ENCODE data around the gene A1BG.
A peak's percentile ranks its signal among the peaks of the same experiment; 100 is the strongest.
"Not testable (repeated sequence)": the region's sequence is repeated elsewhere in the genome, so short reads cannot be mapped to it uniquely, and the experiment has no call there.

A1BG gene

DNA sequence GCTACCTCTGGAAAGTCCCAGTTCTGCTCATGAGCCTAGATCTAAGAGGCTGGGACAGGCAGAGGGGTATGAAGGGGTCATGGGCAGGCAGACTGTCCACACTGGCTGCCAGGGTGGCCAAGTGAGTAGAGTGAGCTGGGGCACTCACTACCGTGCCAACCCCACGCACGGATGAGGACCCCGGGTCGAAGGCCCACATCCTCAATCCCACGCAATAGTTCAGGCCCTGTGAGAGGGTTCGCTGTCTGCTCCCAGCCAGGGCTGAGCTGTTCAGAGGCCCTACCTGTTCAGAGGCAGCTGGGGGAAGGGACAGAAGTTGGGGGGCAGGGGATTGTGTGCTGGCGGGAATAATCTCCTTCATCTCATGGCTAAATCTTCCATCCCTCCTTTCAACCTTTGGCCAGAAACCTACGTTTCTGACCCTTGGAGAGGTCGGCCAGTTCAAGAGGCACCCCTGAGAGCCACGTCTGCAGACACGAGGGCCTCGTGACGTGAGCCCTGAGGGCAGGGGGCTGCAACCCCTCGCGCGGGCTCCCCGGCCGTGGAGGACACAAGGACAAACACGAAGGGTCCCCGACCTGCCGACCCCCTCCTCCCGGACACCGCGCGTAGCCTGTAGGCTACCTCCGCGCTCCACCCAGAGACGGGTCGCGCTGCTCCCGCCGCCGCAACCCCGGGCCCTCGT lies 32.7 kb upstream of the A1BG start:
- DNase-seq: no peak

- DNase-seq: no peak
Observed at GRCh38 chr19:58385313-58385890, 32.1 kb upstream of the A1BG start.

- no peak for DNase-seq
Observed at GRCh38 chr19:58382997-58383603, 29.8 kb upstream of the A1BG start.

GRCh38 chr19:58381460-58382212 lies 28.3 kb upstream of the A1BG start:
- DNase-seq: no peak

DNA sequence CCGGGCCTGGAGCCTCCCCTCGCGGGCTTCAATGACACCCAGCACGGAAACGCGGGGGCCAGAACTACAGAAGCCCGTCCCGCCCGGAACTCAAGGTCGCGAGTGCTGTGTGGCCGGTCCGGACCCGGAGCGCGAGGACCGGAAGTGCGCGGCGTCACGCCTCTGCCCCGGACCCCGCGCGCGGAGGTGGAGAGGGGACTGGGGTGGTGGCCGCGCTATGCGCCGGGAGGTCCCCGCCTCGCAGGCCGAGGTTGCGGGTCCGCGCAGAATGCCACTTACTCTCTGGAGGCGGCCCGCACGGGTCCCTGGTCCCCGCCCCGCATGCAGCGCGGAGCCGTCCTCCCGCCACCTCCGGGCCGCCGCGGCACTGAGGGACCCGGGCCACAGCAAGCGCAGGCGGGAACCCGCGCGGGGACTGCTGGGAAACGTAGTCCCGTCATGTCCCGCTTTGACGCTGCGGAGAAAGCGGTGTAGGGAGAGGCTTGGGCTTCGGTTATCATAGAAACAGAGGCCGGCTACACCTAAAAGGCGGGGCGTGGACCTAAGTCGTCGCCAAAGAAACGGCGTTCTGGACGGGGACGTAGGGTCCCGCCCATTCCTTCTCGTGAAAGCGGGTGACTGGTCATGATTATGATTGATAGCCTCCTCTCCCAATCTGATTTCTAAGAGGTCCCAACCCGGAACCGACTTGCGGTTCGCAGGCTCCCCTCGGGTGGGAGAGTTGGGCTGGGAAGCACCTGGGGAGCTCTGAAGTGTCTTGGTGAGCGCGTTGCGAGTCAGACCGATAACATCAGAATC lies 27.6 kb upstream of the A1BG start, which contains the start of gene ZNF837:
TSS of gene ZNF837 (minus strand) at position 369 of the 798 bp plus-strand sequence. CDS start 11,698 bp downstream, outside the sequence.
- DNase-seq: peak; percentile 97

- DNase-seq: no peak
Observed at GRCh38 chr19:58380037-58380661, 26.9 kb upstream of the A1BG start.

GRCh38 chr19:58379246-58379645 lies 26.0 kb upstream of the A1BG start:
- no peak for DNase-seq

DNA sequence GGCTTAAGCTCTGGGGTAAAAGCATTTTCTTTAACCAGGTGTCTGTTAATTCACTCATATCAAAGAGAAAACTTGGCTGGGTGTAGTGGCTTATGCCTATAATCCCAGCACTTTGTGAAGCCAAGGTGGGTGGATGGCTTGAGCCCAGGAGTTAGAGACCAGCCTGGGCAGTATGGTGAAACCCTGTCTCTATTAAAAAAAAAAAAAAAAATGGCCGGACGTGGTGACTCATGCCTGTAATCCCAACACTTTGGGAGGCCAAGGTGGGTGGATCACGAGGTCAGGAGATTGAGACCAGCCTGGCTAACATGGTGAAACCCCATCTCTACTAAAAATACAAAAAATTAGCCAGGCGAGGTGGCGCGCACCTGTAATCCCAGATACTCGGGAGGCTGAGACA lies 23.4 kb upstream of the A1BG start:
- not testable (repeated sequence) for DNase-seq

- no peak for DNase-seq
Observed at GRCh38 chr19:58374200-58374599, 20.9 kb upstream of the A1BG start.

GRCh38 chr19:58372311-58373133 lies 19.2 kb upstream of the A1BG start:
- no peak for DNase-seq

- no peak for DNase-seq
Observed at GRCh38 chr19:58368561-58369360, 15.5 kb upstream of the A1BG start.

- no peak for DNase-seq
Observed at GRCh38 chr19:58367698-58368454, 14.6 kb upstream of the A1BG start.

DNA sequence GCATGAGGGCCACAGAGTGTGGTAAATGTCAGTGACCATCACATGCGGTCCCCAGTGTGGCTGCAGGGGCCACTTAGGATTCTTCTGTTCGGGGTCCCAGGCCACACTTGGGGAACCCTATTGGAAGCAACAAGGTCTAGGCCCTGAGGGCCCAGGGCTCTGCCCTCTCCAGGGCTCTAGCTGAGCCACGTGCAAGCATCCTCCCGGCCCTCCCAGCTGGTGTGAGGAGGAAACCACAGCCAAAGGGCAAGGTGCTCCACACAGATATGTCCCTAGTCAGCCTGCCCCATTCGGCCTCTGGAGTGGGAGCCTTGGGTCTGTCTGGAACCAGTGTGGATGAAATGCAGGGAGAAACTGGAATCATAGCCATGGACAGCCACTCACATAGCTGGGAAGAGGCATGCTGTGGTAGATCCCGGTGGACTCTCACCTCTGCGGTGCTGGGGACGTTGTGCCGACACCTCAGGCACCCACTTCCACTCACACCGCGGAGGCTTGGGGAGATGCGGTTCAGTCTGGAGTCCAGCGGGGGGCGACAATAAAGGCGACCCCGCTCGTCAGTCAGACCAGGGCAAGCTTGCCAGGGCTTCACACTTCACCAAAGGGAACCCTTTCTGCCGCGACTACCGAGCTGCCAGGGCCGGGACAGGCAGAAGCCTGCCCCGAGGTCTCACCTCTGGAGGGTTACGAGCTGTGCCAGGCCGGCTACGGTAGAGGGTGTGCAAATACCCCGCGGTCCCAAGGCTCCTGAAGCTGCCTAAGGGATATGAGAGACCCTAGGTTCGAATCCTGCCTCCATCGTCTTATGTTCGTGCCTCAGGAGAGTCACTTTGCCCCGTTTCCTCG lies 13.5 kb upstream of the A1BG start:
- DNase-seq: no peak

GRCh38 chr19:58364146-58364545 lies 10.9 kb upstream of the A1BG start:
- DNase-seq: no peak

- DNase-seq: peak; percentile 96
Observed at GRCh38 chr19:58362272-58362994, 9.1 kb upstream of the A1BG start, which contains the start of gene ZNF497. Gene ZNF497, minus strand, starts transcription at chr19:58362751. Its CDS starts 5,116 bp downstream, at chr19:58357635.

DNA sequence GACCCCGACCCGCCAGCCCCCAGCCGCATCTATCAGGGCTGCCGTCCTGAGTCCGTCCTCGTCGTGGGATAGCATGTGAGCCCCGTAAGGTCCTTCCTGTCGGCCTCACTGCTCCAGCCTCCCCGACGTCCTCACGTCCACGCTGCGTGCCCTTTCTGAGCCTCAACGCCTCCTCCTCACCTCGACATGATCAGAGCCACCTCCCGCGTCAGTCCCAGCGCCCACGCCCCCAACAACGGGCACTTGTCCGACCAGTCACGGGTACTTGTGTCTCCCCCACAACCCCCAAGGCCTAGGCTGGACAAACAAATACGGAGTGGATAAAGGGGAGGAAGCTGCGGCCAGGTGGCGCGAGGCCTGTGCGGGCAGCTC lies 8.6 kb upstream of the A1BG start:
- DNase-seq: no peak

- no peak for DNase-seq
Observed at GRCh38 chr19:58357481-58358145, 4.3 kb upstream of the A1BG start.

All from activated T-cell treated with anti-CD3 and anti-CD28 coated beads, Interleukin-2, amount 50 U/mL, for 1 hour (primary cell).